Measurements from ENCODE around the gene DNAJC30. TPM values are rescaled to one million over a fixed set of nuclear protein-coding genes. Genes with fewer than 3 reads are reported as not detected.

DNAJC30 gene
- total and polyA plus RNA-seq, 10 of the 15 experiments (the other 5 are each of a cell fraction or from before 2014, with no cell fraction given) = 2.1 to 19.0 (median 7.9) TPM

- Histone ChIP-seq H3K79me2 (ENCODE audit: control insufficient read depth, insufficient read depth, low read length) (no peaks in the 10 kb centered on the region), H3K4me1 (ENCODE audit: control insufficient read depth, insufficient read depth, low read length) (no peaks in the 10 kb centered on the region), H3K27me3 (replicated peaks in 1 of 2; ENCODE audit: control insufficient read depth in 2 of 2, insufficient read depth in 2 of 2, low read length in 1 of 2) (no peaks in the 10 kb centered on the region), H3K4me3 (no peak overlapping the region), H3K36me3 (ENCODE audit: control insufficient read depth in 2 of 2, insufficient read depth in 2 of 2, low read length in 1 of 2) (no peaks in the 10 kb centered on the region; a peak in 1 of 4 replicates), H2AFZ (ENCODE audit: control insufficient read depth, low read depth, low read length) (no peak overlapping the region), H4K20me1 (ENCODE audit: control insufficient read depth, insufficient read depth) (no peaks in the 10 kb centered on the region), H3K9ac (ENCODE audit: control insufficient read depth, insufficient read depth, low read length) (no peak overlapping the region), H3K9me3 (replicated peaks; ENCODE audit: control insufficient read depth, insufficient read depth, low read length) (no peaks in the 10 kb centered on the region), H3K27ac (ENCODE audit: control insufficient read depth, insufficient read depth) (no peak overlapping the region), H3K4me2 (ENCODE audit: control insufficient read depth, insufficient read depth) (no peak overlapping the region)
- ChIA-PET POLR2A (interaction anchor here (0.7 kb wide), 1 partner anchor 65 kb away, joined by 3 read pairs; no protein-coding TSS in a partner anchor), RAD21 (ENCODE audit: unreplicated experiment) (no interaction called here), CTCF (no interaction called here), SMC1A (ENCODE audit: uncharacterized antibody, unreplicated experiment) (no interaction called here)
- DNase-seq (ENCODE audit: low read depth, low spot score) = no peak
- 33% methylated on average over 15 of the region's 15 CpGs for WGBS (ENCODE audit: insufficient coverage, insufficient replicate concordance, low lambda C conversion rate, missing lambda C conversion rate)
- FAIRE-seq = no peak
- peak; percentile 19 for TF ChIP-seq MEF2B (IDR thresholded peaks at IDR 0.05; ENCODE audit: partially characterized antibody, poor library complexity, severe bottlenecking)
- TF ChIP-seq E2F4 (IDR thresholded peaks at IDR 0.05; ENCODE audit: low read depth, low read length) = no peak
- no peak for TF ChIP-seq POU2F2 (IDR thresholded peaks at IDR 0.05; ENCODE audit: borderline replicate concordance, low read depth, low read length)
- TF ChIP-seq YBX1 (IDR thresholded peaks at IDR 0.05) = no peak
- TF ChIP-seq SMC3 (IDR thresholded peaks at IDR 0.05; ENCODE audit: borderline replicate concordance, low read length) = no peak
- no peak for TF ChIP-seq IRF4 (IDR thresholded peaks at IDR 0.05; ENCODE audit: low read depth, low read length)
- BruUV-seq (replicated peaks) = no TSS peak
- ATAC-seq = peak; percentile 66
- in situ Hi-C loops (cut with MboI) = no loop called here
- intact Hi-C loops (cut with micrococcal nuclease; ENCODE audit: unreplicated experiment) = no loop called here
Measured at GRCh38 chr7:73707045-73707631, 23.9 kb upstream of the DNAJC30 start.
